HEK293 (cell line): ENCODE results near the gene CKMT2.
A peak's percentile ranks its signal among the peaks of the same experiment; 100 is the strongest.

Experiments used
- CTCF ChIA-PET: fragments of 350-600 bp; formaldehyde crosslinking; extraction: SDS; loops from one replicate; lab custom pipeline; 2021; ENCODE audit warnings: antibody characterized with exemption; lab: Yijun Ruan, JAX
- POLR2A ChIA-PET: fragments of 300-600 bp; formaldehyde crosslinking; extraction: SDS; loops from one replicate; lab custom pipeline; 2020; ENCODE audit warnings: antibody characterized with exemption, inconsistent platforms; lab: Yijun Ruan, JAX
- H3K27ac ChIP-seq: fragments of 200-500 bp; sonication (Bioruptor generic); 2 replicates; pipeline ENCODE4 v1.5.1; 2014; ENCODE audit warnings: low read depth, low read length, control low read depth, inconsistent platforms; ENCODE audit errors: extremely low read depth
- H3K36me3 ChIP-seq, 2 experiments: fragments of 200-500 bp in 1 of 2; sonication (Bioruptor generic) in 1 of 2; 1 replicate in 1 of 2; 2 replicates in 1 of 2; pipeline ENCODE4 v1.5.1; 2014 to 2017; ENCODE audit warnings: inconsistent platforms in 2 of 2, low read length in 2 of 2; ENCODE audit not compliant: control insufficient read depth in 2 of 2, insufficient read depth in 1 of 2
- H3K4me1 ChIP-seq: fragments of 200-500 bp; sonication (Bioruptor generic); 2 replicates; pipeline ENCODE4 v1.5.1; 2014; ENCODE audit warnings: mild to moderate bottlenecking, low read length, inconsistent platforms; ENCODE audit not compliant: control insufficient read depth, insufficient read depth
- H3K4me3 ChIP-seq: 2 replicates; pipeline ENCODE4 v1.5.1; 2011; ENCODE audit warnings: low read depth, mild to moderate bottlenecking, control low read depth, low read length, moderate library complexity
- H3K9me3 ChIP-seq: fragments of 200-500 bp; sonication (Bioruptor generic); 2 replicates; pipeline ENCODE4 v1.5.1; 2014; ENCODE audit warnings: low read depth, low read length, inconsistent platforms; ENCODE audit not compliant: control insufficient read depth, insufficient read depth
- EGR2 ChIP-seq: fragments of 450-650 bp; formaldehyde crosslinking; IDR thresholded peaks from 2 replicates; pipeline ENCODE4 v1.5.1; 2016; ENCODE audit warnings: low read depth, missing biosample characterization, missing genetic modification characterization
- IKZF3 ChIP-seq: fragments of 450-650 bp; IDR thresholded peaks from 2 replicates; pipeline ENCODE4 v1.5.0; 2018; ENCODE audit warnings: missing biosample characterization, mild to moderate bottlenecking, missing genetic modification characterization, moderate library complexity
- KLF17 ChIP-seq: fragments of 450-650 bp; formaldehyde crosslinking; IDR thresholded peaks from 2 replicates; pipeline ENCODE4 v1.5.1; 2016; ENCODE audit warnings: missing biosample characterization, missing genetic modification characterization
- KLF9 ChIP-seq: fragments of 450-650 bp; formaldehyde crosslinking; IDR thresholded peaks from 2 replicates; pipeline ENCODE4 v1.5.1; 2016; ENCODE audit warnings: missing biosample characterization, missing genetic modification characterization, low read depth
- SP3 ChIP-seq: fragments of 450-650 bp; formaldehyde crosslinking; IDR thresholded peaks from 2 replicates; pipeline ENCODE4 v1.5.1; 2016; ENCODE audit warnings: missing biosample characterization, missing genetic modification characterization
- ZFHX2 ChIP-seq: fragments of 450-650 bp; formaldehyde crosslinking; conservative IDR thresholded peaks from 2 replicates; pipeline ENCODE4 v1.5.1; 2016; ENCODE audit warnings: missing biosample characterization, missing genetic modification characterization
- ZFP37 ChIP-seq: fragments of 450-650 bp; formaldehyde crosslinking; IDR thresholded peaks from 2 replicates; pipeline ENCODE4 v1.5.1; 2016; ENCODE audit warnings: missing biosample characterization, missing genetic modification characterization
- ZFP41 ChIP-seq: fragments of 450-650 bp; formaldehyde crosslinking; IDR thresholded peaks from 2 replicates; pipeline ENCODE4 v1.5.1; 2016; ENCODE audit warnings: missing biosample characterization, missing genetic modification characterization, borderline replicate concordance
- ZFP69B ChIP-seq: fragments of 450-650 bp; formaldehyde crosslinking; IDR thresholded peaks from 2 replicates; pipeline ENCODE4 v1.5.1; 2016; ENCODE audit warnings: missing biosample characterization, missing genetic modification characterization
- ZIC2 ChIP-seq: fragments of 450-650 bp; formaldehyde crosslinking; IDR thresholded peaks from 2 replicates; pipeline ENCODE4 v1.5.1; 2016; ENCODE audit warnings: missing biosample characterization, missing genetic modification characterization
- ZNF138 ChIP-seq: fragments of 450-650 bp; formaldehyde crosslinking; IDR thresholded peaks from 2 replicates; pipeline ENCODE4 v1.5.1; 2016; ENCODE audit warnings: missing biosample characterization, missing genetic modification characterization, borderline replicate concordance
- ZNF148 ChIP-seq: fragments of 450-650 bp; formaldehyde crosslinking; IDR thresholded peaks from 2 replicates; pipeline ENCODE4 v1.5.0; 2017; ENCODE audit warnings: missing biosample characterization, missing genetic modification characterization, borderline replicate concordance
- ZNF23 ChIP-seq: fragments of 450-650 bp; formaldehyde crosslinking; IDR thresholded peaks from 2 replicates; pipeline ENCODE4 v1.5.1; 2016; ENCODE audit warnings: missing biosample characterization, missing genetic modification characterization, borderline replicate concordance
- ZNF24 ChIP-seq: fragments of 450-650 bp; formaldehyde crosslinking; IDR thresholded peaks from 2 replicates; pipeline ENCODE4 v1.5.1; 2016; ENCODE audit warnings: missing biosample characterization, missing genetic modification characterization
- ZNF266 ChIP-seq: fragments of 450-650 bp; formaldehyde crosslinking; IDR thresholded peaks from 2 replicates; pipeline ENCODE4 v1.5.1; 2016; ENCODE audit warnings: missing biosample characterization, missing genetic modification characterization, low read depth
- ZNF274 ChIP-seq, 2 experiments: fragments of 200-500 bp in 1 of 2; fragments of 450-650 bp in 1 of 2; sonication (Bioruptor generic) in 1 of 2; formaldehyde crosslinking in 1 of 2; IDR thresholded peaks; 2 replicates each; pipeline versions ENCODE4 v1.5.1 to v1.6.1; 2014 to 2016; ENCODE audit warnings: borderline replicate concordance in 1 of 2, inconsistent platforms in 1 of 2, low read length in 1 of 2, missing biosample characterization in 1 of 2, missing genetic modification characterization in 1 of 2
- ZNF350 ChIP-seq: fragments of 450-650 bp; formaldehyde crosslinking; IDR thresholded peaks from 2 replicates; pipeline ENCODE4 v1.5.0; 2017; ENCODE audit warnings: missing biosample characterization, mild to moderate bottlenecking, missing genetic modification characterization
- ZNF449 ChIP-seq: fragments of 450-650 bp; formaldehyde crosslinking; IDR thresholded peaks from 2 replicates; pipeline ENCODE4 v1.5.1; 2017; ENCODE audit warnings: missing biosample characterization, mild to moderate bottlenecking, missing genetic modification characterization, moderate library complexity
- ZNF48 ChIP-seq: fragments of 450-650 bp; formaldehyde crosslinking; IDR thresholded peaks from 2 replicates; pipeline ENCODE4 v1.5.1; 2016; ENCODE audit warnings: missing biosample characterization, missing genetic modification characterization
- ZNF510 ChIP-seq: fragments of 450-650 bp; formaldehyde crosslinking; IDR thresholded peaks from 2 replicates; pipeline ENCODE4 v1.5.1; 2018; ENCODE audit warnings: mild to moderate bottlenecking, missing genetic modification characterization, missing biosample characterization; ENCODE audit not compliant: insufficient replicate concordance
- ZNF558 ChIP-seq: fragments of 450-650 bp; formaldehyde crosslinking; IDR thresholded peaks from 2 replicates; pipeline ENCODE4 v1.5.1; 2016; ENCODE audit warnings: missing biosample characterization, missing genetic modification characterization
- ZNF596 ChIP-seq: fragments of 450-650 bp; IDR thresholded peaks from 2 replicates; pipeline ENCODE4 v1.5.0; 2018; ENCODE audit warnings: missing biosample characterization, mild to moderate bottlenecking, missing genetic modification characterization, moderate library complexity
- ZNF621 ChIP-seq: fragments of 450-650 bp; formaldehyde crosslinking; IDR thresholded peaks from 2 replicates; pipeline ENCODE4 v1.5.1; 2017; ENCODE audit warnings: missing biosample characterization, missing genetic modification characterization
- ZNF654 ChIP-seq: fragments of 450-650 bp; formaldehyde crosslinking; IDR thresholded peaks from 2 replicates; pipeline ENCODE4 v1.5.1; 2016; ENCODE audit warnings: low read depth, missing biosample characterization, missing genetic modification characterization
- ZNF670 ChIP-seq: fragments of 450-650 bp; formaldehyde crosslinking; IDR thresholded peaks from 2 replicates; pipeline ENCODE4 v1.5.1; 2016; ENCODE audit warnings: missing biosample characterization, missing genetic modification characterization, low read depth
- ZNF792 ChIP-seq: fragments of 450-650 bp; formaldehyde crosslinking; IDR thresholded peaks from 2 replicates; pipeline ENCODE4 v1.5.1; 2016; ENCODE audit warnings: missing biosample characterization, missing genetic modification characterization
- ZSCAN23 ChIP-seq: fragments of 450-650 bp; formaldehyde crosslinking; IDR thresholded peaks from 2 replicates; pipeline ENCODE4 v1.5.1; 2016; ENCODE audit warnings: missing biosample characterization, missing genetic modification characterization

Gene CKMT2

DNA sequence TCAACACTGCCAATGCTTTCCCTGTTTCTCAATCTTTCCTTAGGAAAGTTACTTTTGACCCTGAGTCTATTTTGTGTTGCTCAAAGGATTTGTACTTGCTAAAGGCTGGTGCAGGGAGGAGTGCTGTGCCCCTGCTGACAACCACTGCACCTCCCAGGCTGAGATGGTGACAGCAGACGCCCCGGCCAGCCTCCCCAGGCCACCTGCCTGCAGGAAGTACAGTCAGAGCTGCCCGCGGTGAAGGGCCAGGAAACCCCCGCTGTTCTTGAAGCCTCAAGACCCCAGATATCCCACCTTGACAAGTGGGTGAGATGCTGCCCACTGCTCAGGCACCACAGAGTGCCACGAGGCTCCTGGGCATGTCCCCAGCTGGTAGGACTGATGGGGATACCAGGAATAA is 44.2 kb upstream of the CKMT2 start:
- CTCF ChIA-PET, result interaction anchor here (0.6 to 1.6 kb wide), 3 partner anchors 11 to 23 kb away, joined by 3 to 7 read pairs (median 5); no protein-coding TSS in a partner anchor
- Histone ChIP-seq H3K4me3 (no peak overlapping the region), H3K4me1 (no peaks in the 10 kb centered on the region)

GRCh38 chr5:81189875-81190498 is 43.1 kb upstream of the CKMT2 start:
- Histone ChIP-seq H3K27ac (no peak overlapping the region), H3K4me3 (no peak overlapping the region), H3K36me3 (no peaks in the 10 kb centered on the region), H3K4me1 (no peaks in the 10 kb centered on the region), H3K9me3 (no peaks in the 10 kb centered on the region)
- TF ChIP-seq ZNF350 (tag by site-specific recombination) (no peak), ZNF654 (tag by site-specific recombination) (no peak), ZNF138 (tag by site-specific recombination) (no peak), ZNF621 (tag by site-specific recombination) (no peak), KLF17 (tag by site-specific recombination) (no peak), ZNF23 (tag by site-specific recombination) (no peak), ZNF48 (no peak), ZFP37 (tag by site-specific recombination) (no peak), SP3 (no peak), ZNF670 (tag by site-specific recombination) (no peak), IKZF3 (tag by site-specific recombination) (no peak), ZNF792 (tag by site-specific recombination) (no peak), ZFP41 (tag by site-specific recombination) (no peak), ZNF510 (tag by site-specific recombination) (no peak), ZNF596 (tag by site-specific recombination) (no peak), ZFP69B (no peak), ZSCAN23 (tag by site-specific recombination) (no peak), EGR2 (tag by site-specific recombination) (no peak), ZNF24 (no peak)
- CTCF ChIA-PET, result interaction anchor here (0.8 to 1.6 kb wide), 3 partner anchors 10 to 1473 kb away, joined by 3 to 7 read pairs (median 4); no protein-coding TSS in a partner anchor
- POLR2A ChIA-PET, result no interaction called here

More for the DNA sequence above, 44.2 kb upstream of the CKMT2 start:
- no peaks in the 10 kb centered on the region for H3K36me3 ChIP-seq
- H3K9me3 ChIP-seq, result no peaks in the 10 kb centered on the region
- H3K27ac ChIP-seq, result no peak overlapping the region
- POLR2A ChIA-PET, result no interaction called here
- TF ChIP-seq KLF9 (tag by site-specific recombination), result no peak
- TF ChIP-seq ZIC2 (tag by site-specific recombination), result peak; percentile 96

DNA sequence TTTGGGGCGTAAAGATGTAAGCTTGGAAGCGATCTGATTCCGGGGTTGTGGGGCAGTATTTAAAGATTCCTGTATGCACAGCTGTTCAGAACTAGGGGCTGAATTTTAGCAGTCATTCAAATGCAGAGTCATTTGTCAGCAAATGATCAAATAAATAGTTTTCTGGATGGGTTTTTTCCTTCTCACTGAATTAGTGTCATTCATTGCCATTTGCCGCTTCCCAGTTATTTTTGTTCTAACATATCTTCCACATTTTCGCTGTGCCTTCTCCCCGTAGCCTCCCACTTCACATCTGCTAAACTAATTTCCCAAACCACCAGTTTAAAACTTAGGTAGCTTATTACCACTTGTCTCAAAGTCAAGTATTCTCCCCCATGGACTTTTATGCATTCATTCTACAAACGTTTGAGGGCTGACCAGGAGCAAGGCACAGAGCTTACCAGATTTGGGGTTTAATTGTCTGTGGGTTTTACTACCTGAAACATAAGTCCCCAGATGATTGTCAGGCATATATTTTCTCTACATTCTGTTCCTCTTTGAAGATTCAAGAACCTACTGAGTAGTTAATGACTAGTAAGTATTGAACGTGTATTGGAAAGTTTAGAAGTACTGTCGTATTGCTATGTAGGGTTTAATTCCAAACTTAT is 41.3 kb upstream of the CKMT2 start:
- Histone ChIP-seq H3K4me1 (no peaks in the 10 kb centered on the region), H3K4me3 (no peak overlapping the region), H3K27ac (no peak overlapping the region), H3K9me3 (no peaks in the 10 kb centered on the region), H3K36me3 (no peaks in the 10 kb centered on the region)
- POLR2A ChIA-PET, result no interaction called here
- CTCF ChIA-PET, result interaction anchor here (0.6 to 1.8 kb wide), 6 partner anchors 234 to 1332 kb away, joined by 3 to 6 read pairs (median 4); no protein-coding TSS in a partner anchor
- TF ChIP-seq ZNF266 (no peak), ZNF274 (IDR thresholded peaks at IDR 0.05; ENCODE audit: low read length) (no peak), ZNF274 (tag by site-specific recombination; IDR thresholded peaks at IDR 0.05; ENCODE audit: borderline replicate concordance) (no peak), ZNF558 (tag by site-specific recombination) (no peak), ZNF510 (tag by site-specific recombination) (no peak), ZNF148 (tag by site-specific recombination) (no peak), ZFHX2 (tag by site-specific recombination) (no peak), ZNF449 (tag by site-specific recombination) (no peak)
